Activated T-helper 1 cell treated with anti-CD3 and anti-CD28 coated beads, Interleukin-12 subunit alpha, Interleukin-12 subunit beta, Interleukin-2, Interleukin-4 antibody, amounts not matched to agents 30 ng/mL and 10 ng/mL and 1 ng/mL, durations not matched to agents 14 hours and 24 hours and 36 hours (primary cell): ENCODE results near the gene ANGPTL7. TPM values are rescaled to one million over a fixed set of nuclear protein-coding genes. Genes with fewer than 3 reads are reported as not detected.
"Not testable (repeated sequence)": the region's sequence is repeated elsewhere in the genome, so short reads cannot be mapped to it uniquely, and the experiment has no call there.

Experiments used
- DNase-seq: peaks from one replicate; pipeline ENCODE4 v3.0.0; 2021; ENCODE audit warnings: low spot score
- H3K27ac Mint-ChIP-seq: one replicate; pipeline ENCODE4 v1.8.0; 2021; ENCODE audit warnings: mild to moderate bottlenecking, mixed read lengths
- H3K27me3 Mint-ChIP-seq: one replicate; pipeline ENCODE4 v1.8.0; 2022; ENCODE audit warnings: mild to moderate bottlenecking, moderate library complexity, mixed read lengths; ENCODE audit not compliant: insufficient read depth
- H3K36me3 Mint-ChIP-seq: one replicate; pipeline ENCODE4 v1.8.0; 2021; ENCODE audit warnings: low read depth, mixed read lengths
- H3K4me1 Mint-ChIP-seq: one replicate; pipeline ENCODE4 v1.8.0; 2021; ENCODE audit warnings: low read depth, mixed read lengths
- H3K4me3 Mint-ChIP-seq: one replicate; pipeline ENCODE4 v1.8.0; 2021; ENCODE audit warnings: mild to moderate bottlenecking, moderate library complexity, mixed read lengths
- H3K9me3 Mint-ChIP-seq: one replicate; pipeline ENCODE4 v1.8.0; 2021; ENCODE audit warnings: mixed read lengths
- intact Hi-C: fragments of 100-400 bp; cut with micrococcal nuclease; formaldehyde crosslinking; loops from one replicate; pipeline ENCODE4 v1.15.1; 2024
- total RNA-seq: library from RNA; stranded (reverse); gene quantifications from 2 replicates; pipeline ENCODE4 v1.2.3, GENCODE V29; 2022

The ANGPTL7 gene
- total RNA-seq, 1 donor from 2014 or later = not detected

DNA sequence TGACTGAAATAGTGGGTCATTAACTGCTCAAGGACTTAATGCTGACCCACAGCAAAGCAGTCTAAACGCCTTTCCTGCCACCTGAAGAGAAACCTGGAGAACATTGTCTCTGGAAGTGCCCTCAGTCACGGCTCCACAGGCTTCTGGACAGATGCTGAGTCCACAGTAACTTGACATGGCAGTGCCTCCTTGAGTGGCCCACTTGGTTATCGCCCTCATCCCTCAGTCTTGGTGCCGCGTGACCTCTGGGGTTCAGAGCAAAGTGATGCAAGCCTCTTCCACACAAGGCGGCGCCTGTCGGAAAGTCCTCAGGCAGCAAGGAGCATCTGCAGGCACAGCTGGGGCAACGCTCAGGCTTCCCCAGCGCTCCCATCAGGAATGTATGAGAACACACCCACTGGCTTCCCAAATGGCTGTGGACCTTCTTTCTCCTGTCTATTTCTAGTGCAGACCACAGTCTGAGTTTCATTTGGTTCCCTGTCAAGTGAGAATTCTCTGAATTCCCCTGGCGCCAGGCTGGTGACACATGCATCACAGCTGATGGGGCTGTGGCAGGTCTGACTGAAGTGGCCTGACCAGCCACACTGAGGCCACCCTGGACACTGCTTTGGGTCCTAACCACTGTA is 13.0 kb upstream of the ANGPTL7 start:
- Mint-ChIP-seq H3K27me3 (no peaks in the 10 kb centered on the region), H3K9me3 (no peaks in the 10 kb centered on the region), H3K4me1 (no peaks in the 10 kb centered on the region), H3K36me3 (peaks cover 7% of the 10 kb centered on the region), H3K4me3 (no peak overlapping the region), H3K27ac (no peak overlapping the region)
- no peak for DNase-seq
- intact Hi-C loops = no loop called here

GRCh38 chr1:11178021-11179015 is 10.8 kb upstream of the ANGPTL7 start:
- H3K27ac Mint-ChIP-seq = no peak overlapping the region
- no peaks in the 10 kb centered on the region for H3K9me3 Mint-ChIP-seq
- DNase-seq = no peak
- no peaks in the 10 kb centered on the region for H3K4me1 Mint-ChIP-seq
- peaks cover 12% of the 10 kb centered on the region for H3K36me3 Mint-ChIP-seq
- intact Hi-C loops = no loop called here
- H3K27me3 Mint-ChIP-seq = no peaks in the 10 kb centered on the region
- H3K4me3 Mint-ChIP-seq = no peak overlapping the region

- intact Hi-C loops = no loop called here
- Mint-ChIP-seq H3K4me1 (no peaks in the 10 kb centered on the region), H3K9me3 (no peaks in the 10 kb centered on the region), H3K27ac (no peak overlapping the region), H3K27me3 (no peaks in the 10 kb centered on the region), H3K4me3 (no peak overlapping the region), H3K36me3 (peaks cover 10% of the 10 kb centered on the region)
- DNase-seq = no peak
These were observed 10.0 kb upstream of the ANGPTL7 start for GRCh38 chr1:11179125-11179524.

- DNase-seq, H3K4me1 Mint-ChIP-seq, intact Hi-C loops: not testable (repeated sequence)
These were observed 9.4 kb upstream of the ANGPTL7 start for GRCh38 chr1:11179749-11180148.

GRCh38 chr1:11180342-11180744 is 8.8 kb upstream of the ANGPTL7 start:
- intact Hi-C loops = no loop called here
- DNase-seq = no peak
- Mint-ChIP-seq H3K36me3 (peaks cover 15% of the 10 kb centered on the region), H3K27me3 (no peaks in the 10 kb centered on the region), H3K4me1 (no peaks in the 10 kb centered on the region), H3K27ac (no peak overlapping the region), H3K9me3 (no peaks in the 10 kb centered on the region), H3K4me3 (no peak overlapping the region)

More at GRCh38 chr1:11179749-11180148, 9.4 kb upstream of the ANGPTL7 start:
- not testable (repeated sequence) for H3K27me3 Mint-ChIP-seq, H3K27ac Mint-ChIP-seq, H3K9me3 Mint-ChIP-seq, H3K4me3 Mint-ChIP-seq
- H3K36me3 Mint-ChIP-seq = peaks cover 11% of the 10 kb centered on the region

GRCh38 chr1:11182884-11183283 is 6.3 kb upstream of the ANGPTL7 start:
- Mint-ChIP-seq H3K36me3 (peaks cover 16% of the 10 kb centered on the region), H3K4me1 (no peaks in the 10 kb centered on the region), H3K27me3 (no peaks in the 10 kb centered on the region), H3K27ac (no peak overlapping the region), H3K4me3 (no peak overlapping the region), H3K9me3 (no peaks in the 10 kb centered on the region)
- DNase-seq = no peak
- intact Hi-C loops = no loop called here

- no peak for DNase-seq
- Mint-ChIP-seq H3K27ac (no peak overlapping the region), H3K4me3 (no peak overlapping the region), H3K27me3 (no peaks in the 10 kb centered on the region), H3K36me3 (peaks cover 19% of the 10 kb centered on the region), H3K9me3 (no peaks in the 10 kb centered on the region), H3K4me1 (no peaks in the 10 kb centered on the region)
- intact Hi-C loops = no loop called here
These were observed 4.2 kb upstream of the ANGPTL7 start for GRCh38 chr1:11184973-11185372.

GRCh38 chr1:11187000-11187399 is 2.2 kb upstream of the ANGPTL7 start:
- DNase-seq = no peak
- no peak overlapping the region for H3K27ac Mint-ChIP-seq
- no peaks in the 10 kb centered on the region for H3K4me1 Mint-ChIP-seq
- H3K9me3 Mint-ChIP-seq = no peaks in the 10 kb centered on the region
- intact Hi-C loops = no loop called here
- no peaks in the 10 kb centered on the region for H3K27me3 Mint-ChIP-seq
- no peak overlapping the region for H3K4me3 Mint-ChIP-seq
- peaks cover 27% of the 10 kb centered on the region for H3K36me3 Mint-ChIP-seq

GRCh38 chr1:11187494-11187893 is 1.7 kb upstream of the ANGPTL7 start:
- Mint-ChIP-seq H3K27me3 (no peaks in the 10 kb centered on the region), H3K4me1 (no peaks in the 10 kb centered on the region)
- intact Hi-C loops = no loop called here

GRCh38 chr1:11187931-11188330 is 1.2 kb upstream of the ANGPTL7 start:
- Mint-ChIP-seq H3K9me3 (no peaks in the 10 kb centered on the region), H3K27ac (no peak overlapping the region), H3K4me1 (no peaks in the 10 kb centered on the region), H3K36me3 (peaks cover 27% of the 10 kb centered on the region), H3K4me3 (no peak overlapping the region), H3K27me3 (no peaks in the 10 kb centered on the region)
- no peak for DNase-seq
- intact Hi-C loops = no loop called here

More at GRCh38 chr1:11187494-11187893, 1.7 kb upstream of the ANGPTL7 start:
- DNase-seq = no peak
- Mint-ChIP-seq H3K4me3 (no peak overlapping the region), H3K36me3 (peaks cover 28% of the 10 kb centered on the region), H3K9me3 (no peaks in the 10 kb centered on the region), H3K27ac (no peak overlapping the region)

GRCh38 chr1:11188381-11188780 is 774 bp upstream of the ANGPTL7 start:
- Mint-ChIP-seq H3K9me3 (no peaks in the 10 kb centered on the region), H3K27ac (no peak overlapping the region), H3K36me3 (peaks cover 27% of the 10 kb centered on the region), H3K27me3 (no peaks in the 10 kb centered on the region), H3K4me1 (no peaks in the 10 kb centered on the region), H3K4me3 (no peak overlapping the region)
- intact Hi-C loops = no loop called here
- DNase-seq = no peak

DNA sequence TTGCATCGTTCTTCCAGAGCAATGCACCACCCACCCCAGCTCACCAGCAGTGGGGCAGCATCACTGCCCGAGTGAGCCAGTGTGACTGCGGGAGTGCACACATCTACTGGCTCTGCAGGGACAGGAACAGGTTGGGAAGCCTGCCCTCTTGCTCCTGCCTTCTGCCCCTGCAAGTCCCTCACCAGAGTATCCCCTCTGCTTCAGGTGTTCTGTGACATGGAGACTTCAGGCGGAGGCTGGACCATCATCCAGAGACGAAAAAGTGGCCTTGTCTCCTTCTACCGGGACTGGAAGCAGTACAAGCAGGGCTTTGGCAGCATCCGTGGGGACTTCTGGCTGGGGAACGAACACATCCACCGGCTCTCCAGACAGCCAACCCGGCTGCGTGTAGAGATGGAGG is 4.2 kb downstream of the ANGPTL7 start:
- Mint-ChIP-seq H3K27ac (no peak overlapping the region), H3K4me3 (no peak overlapping the region), H3K4me1 (no peaks in the 10 kb centered on the region), H3K27me3 (no peaks in the 10 kb centered on the region), H3K36me3 (peaks cover 31% of the 10 kb centered on the region), H3K9me3 (no peaks in the 10 kb centered on the region)
- intact Hi-C loops = no loop called here
- no peak for DNase-seq

DNA sequence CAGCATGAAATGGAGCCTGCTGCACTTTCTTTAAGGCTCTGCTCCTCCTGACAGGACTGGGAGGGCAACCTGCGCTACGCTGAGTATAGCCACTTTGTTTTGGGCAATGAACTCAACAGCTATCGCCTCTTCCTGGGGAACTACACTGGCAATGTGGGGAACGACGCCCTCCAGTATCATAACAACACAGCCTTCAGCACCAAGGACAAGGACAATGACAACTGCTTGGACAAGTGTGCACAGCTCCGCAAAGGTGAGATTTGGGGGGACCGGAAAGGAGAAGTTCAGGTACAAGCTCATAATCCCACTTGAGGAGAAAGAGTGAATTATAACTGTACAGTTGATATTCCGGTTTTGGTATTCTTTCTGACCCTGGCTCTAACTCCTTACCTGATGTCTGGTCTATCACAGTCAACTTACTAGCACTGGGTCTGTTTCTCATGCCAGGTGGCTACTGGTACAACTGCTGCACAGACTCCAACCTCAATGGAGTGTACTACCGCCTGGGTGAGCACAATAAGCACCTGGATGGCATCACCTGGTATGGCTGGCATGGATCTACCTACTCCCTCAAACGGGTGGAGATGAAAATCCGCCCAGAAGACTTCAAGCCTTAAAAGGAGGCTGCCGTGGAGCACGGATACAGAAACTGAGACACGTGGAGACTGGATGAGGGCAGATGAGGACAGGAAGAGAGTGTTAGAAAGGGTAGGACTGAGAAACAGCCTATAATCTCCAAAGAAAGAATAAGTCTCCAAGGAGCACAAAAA is 5.4 kb downstream of the ANGPTL7 start:
- DNase-seq = no peak
- H3K9me3 Mint-ChIP-seq = no peaks in the 10 kb centered on the region
- intact Hi-C loops = no loop called here
- H3K27ac Mint-ChIP-seq = no peak overlapping the region
- peaks cover 36% of the 10 kb centered on the region for H3K36me3 Mint-ChIP-seq
- H3K4me1 Mint-ChIP-seq = no peaks in the 10 kb centered on the region
- no peaks in the 10 kb centered on the region for H3K27me3 Mint-ChIP-seq
- H3K4me3 Mint-ChIP-seq = no peak overlapping the region
